Astrocyte of the hippocampus (primary cell): ENCODE data around the gene TEAD3.
A peak's percentile ranks its signal among the peaks of the same experiment; 100 is the strongest.
"Not testable (repeated sequence)": the region's sequence is repeated elsewhere in the genome, so short reads cannot be mapped to it uniquely, and the experiment has no call there.

Source experiments
- DNase-seq: peaks from one replicate; pipeline ENCODE4 v3.0.0; 2011; ENCODE audit warnings: low read depth, low spot score

TEAD3 gene

GRCh38 chr6:35496841-35497570 is at the start of gene TEAD3:
Gene TEAD3 (minus strand): TSS chr6:35497079.
- peak; percentile 90 for DNase-seq

- no peak for DNase-seq
Observed at GRCh38 chr6:35544769-35545361, 48.0 kb upstream of the TEAD3 start.

- DNase-seq = no peak
Observed at GRCh38 chr6:35543459-35544193, 46.7 kb upstream of the TEAD3 start.

DNA sequence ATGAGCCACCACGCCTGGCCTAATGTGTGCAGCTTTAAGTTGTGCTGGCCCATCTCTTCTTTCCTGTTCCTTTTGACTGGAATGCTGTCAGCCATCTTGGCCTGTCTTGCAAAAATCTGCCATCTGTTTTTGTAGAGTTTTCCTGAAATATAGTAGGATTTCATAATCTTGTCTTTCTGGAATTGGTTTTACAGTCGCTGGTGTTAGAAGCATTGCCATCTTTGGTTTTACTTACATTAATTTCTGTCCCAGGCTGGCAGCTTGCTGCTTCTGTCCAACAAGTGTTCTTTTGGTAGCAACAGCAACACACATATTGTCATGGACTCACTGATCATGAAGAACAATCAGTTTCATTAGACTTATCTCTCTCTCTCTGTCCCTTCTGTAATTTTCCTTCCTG is 45.0 kb upstream of the TEAD3 start:
- no peak for DNase-seq

GRCh38 chr6:35539223-35539622 is 42.3 kb upstream of the TEAD3 start:
- no peak for DNase-seq

GRCh38 chr6:35535847-35536246 is 39.0 kb upstream of the TEAD3 start:
- DNase-seq = not testable (repeated sequence)

DNA sequence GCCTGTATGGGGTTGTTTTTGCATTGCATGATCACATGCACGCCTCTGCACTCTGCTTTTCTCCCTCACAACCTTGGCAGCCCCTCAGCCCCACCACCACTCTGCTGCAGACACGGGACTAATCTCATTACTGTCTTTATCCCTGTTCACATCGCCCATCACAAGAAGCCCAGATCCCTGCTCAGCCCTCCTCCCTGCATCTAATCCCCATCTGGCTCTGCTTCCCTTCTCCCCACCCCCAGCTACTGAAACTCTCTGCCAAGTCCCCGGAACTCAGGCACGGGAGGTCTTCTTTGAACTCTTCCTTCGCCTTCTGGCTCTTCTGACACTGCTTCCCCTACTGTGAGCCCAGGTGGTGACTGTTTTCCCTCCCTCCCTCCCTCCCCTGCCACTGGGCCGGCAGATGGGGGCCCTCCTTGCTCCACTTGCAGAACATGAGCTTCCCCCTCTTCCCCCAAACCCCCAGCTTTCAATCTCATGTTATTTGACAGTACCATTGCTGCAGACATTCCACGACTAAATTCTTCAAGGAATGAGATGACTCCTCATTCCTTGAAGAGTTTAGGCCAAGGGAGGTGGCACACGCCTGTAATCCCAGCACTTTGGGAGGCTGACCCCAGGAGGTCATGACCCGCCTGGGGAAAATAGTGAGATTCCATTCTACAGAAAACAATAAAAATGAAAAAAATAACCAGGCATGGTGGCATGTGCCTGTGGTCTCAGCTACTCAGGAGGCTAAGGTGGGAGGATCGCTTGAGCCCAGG is 37.7 kb upstream of the TEAD3 start:
- DNase-seq = peak; percentile 21

DNA sequence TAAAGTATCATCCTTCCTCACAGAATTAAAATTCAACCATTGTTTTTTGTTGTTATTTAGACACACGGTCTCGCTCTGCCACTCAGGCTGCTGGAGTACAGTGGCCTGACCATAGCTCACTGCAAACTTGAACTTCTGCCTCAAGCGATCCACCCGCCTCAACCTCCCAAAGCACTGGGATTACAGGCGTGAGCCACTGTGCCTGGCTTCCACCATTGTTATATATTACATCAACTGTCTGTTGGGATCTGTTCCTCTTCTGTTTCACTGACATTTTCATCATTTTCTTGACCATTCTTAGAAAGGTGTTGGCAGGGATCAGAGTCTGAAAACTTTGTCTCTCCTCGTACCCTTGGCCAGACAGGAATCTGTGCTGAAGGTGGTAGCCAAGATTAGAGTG is 37.1 kb upstream of the TEAD3 start:
- no peak for DNase-seq

GRCh38 chr6:35532126-35532525 is 35.2 kb upstream of the TEAD3 start:
- no peak for DNase-seq

DNA sequence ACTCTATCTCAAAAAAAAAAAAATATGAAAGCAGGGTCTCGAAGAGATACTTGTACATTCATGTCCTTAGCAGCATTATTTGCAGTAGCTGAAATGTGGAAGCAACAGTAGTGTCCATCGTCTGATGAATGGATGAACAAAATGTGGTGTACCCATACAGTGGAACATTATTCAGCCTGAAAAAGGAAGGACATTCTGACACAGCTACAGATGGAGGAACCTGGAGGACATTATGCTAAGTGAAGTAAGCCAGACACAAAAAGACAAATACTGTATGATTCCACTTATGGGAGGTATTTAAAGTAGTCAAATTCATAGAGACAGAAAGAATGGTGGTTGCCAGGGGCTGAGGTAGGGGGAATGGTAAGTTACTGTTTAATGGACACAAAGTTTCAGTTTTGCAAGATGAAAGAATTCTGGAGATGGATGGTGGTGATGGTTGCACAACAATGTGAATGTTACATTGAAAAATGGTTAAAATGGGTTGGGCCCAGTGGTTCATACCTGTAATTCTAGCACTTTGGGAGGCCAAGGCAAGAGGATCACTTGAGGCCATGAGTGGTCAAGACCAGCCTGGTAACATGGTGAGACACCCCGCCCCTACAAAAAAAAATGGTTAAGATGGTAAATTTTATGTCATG is 27.6 kb upstream of the TEAD3 start:
- DNase-seq = no peak

DNA sequence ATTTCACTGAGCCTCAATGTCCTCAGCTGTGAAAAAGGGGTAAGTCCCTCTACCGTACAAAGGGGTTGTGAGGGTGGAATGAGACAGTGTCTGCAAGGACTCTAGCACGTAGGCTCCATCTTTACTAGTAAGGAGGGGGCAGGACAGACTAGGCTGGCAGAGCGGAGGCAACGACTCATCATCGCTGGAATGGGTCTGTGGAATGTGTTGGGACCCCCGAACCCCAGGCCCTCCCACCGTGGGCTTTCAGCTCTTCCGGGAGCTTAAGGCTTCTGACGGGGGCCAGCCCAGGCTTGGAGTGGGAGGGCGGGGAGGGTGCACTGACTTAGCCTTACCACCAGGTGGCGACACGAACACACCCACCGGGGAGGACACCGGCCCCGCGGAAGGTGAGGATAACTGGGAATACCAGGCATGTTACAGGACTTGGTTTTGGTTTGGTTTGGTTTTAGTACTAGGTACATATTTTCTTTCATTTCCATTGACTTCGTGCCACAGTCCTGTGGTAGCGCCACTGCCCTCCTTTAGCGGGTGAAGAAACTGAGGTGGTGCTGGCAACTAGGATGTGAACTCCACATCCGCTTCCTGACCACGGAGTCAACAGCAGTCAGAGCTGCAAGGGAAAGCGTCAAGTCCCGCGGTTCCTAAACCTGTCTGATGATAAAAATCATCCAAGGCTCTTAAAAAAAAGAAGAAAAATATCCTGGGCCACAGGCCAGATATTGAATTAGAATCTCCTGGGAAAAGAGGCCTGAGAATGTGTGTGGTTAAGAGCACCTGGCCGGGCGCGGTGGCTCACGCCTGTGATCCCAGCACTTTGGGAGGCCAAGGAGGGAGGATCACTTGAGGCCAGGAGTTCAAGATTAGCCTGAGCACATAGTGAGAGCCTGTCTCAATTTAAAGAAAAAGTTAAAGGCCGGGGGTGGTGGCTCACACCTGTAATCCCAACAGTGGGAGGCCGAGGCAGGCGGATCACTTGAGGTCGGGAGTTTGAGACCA is 26.1 kb upstream of the TEAD3 start:
- DNase-seq = peak; percentile 87

DNA sequence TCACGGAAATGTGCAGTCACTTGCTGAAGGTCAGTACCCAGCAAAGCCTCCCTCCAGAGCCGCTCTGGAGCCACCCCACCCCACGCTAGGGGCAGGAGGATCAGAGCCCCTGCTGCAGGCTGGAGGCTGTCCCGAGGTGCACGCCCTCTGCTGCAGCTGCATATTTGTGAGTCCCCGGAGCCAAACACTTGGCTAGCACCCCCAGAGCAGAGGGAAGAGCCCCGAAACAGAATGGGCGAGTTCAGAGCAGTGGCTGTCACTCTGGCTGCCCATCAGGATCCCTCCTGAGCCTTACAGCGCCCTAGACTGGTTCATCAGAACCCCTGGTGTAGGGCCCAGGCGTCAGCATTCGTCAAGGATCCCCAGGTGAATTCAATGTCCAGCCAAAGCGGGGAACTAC is 25.3 kb upstream of the TEAD3 start:
- DNase-seq = no peak

DNA sequence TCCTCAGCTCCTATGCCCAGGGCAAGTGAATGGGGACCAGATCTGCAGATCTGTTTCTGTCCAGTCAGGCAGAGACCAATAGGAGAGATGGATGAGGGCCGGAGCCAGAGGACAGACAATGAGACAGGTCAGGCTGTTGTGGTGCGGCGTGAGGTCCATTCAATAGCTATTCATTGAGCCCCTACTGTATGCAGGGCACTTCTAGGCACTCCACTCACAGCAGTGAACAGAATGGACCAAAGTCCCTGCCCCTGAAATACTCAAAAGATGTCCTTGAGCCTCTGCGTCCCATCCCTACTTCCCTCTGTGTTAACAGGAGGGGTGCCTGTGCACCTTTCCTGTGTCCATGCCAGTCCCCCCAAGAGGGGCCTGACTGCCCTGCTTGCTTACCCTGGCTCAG is 24.4 kb upstream of the TEAD3 start:
- DNase-seq = no peak

DNA sequence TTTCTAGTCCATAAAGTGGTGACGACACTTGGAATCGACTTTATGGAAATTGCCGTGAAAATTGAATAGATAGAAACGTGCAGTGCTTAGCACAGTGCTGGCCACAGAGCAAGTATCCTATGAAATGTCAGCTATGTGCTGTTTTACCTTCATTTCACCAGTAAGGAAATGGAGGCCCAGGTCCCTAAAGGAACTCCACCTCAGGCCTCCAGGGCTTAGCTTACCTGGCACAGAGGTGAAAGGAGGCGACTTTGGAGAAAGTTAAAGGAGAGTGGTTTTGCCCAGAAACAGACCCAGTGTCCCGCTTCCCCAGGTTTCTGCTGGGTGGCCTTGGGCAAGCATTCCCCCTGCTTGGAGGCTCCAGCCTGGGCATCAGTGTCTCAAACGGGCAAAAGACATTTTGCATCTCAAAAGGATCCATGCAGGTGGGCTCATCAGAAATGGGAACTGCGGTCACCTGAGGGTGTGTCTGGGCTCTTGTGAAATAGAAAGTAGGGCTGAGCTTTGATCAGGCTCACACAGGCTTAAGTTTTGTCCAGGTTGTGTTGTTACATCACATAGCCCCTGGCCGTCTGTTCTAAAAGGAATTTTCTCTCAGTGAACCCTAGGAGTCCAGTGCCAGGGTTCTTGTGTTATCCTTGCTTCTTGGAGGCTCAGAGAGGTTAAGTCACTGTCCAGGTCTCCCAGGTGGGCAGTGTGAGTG is 22.6 kb upstream of the TEAD3 start:
- DNase-seq = no peak

DNA sequence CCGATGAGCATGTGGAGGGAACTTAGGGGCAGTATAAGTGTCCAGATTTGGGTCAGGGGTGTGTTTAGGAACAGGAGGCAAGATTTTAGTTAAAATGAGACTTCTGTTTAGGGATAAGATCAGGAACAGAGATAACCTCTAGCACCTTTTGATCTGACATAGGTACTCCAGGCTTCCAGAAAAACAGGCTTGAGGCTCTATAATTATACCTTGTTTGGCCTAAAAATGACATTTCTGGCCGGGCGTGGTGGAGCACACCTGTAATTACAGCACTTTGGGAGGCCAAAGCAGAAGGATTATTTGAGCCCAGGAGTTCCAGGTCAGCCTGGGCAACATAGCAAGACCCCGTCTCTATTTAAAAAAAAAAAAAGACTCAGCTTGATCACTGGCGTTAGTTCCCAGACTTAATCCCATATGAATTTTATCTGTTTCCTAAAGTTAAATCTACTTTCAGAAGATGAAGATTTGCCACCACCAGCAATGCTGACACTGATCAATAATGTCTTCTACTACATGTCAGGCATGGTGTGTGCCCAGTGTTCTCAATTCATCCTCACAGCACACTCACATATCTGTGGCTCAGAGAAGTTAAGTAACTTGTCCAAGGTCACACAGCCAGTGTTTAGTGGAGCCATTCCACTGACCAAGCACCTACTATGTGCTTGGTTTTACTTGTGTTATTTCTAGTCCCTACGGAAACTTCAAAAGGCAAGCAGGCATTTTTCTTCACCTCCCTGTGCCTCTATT is 21.9 kb upstream of the TEAD3 start:
- DNase-seq = no peak

GRCh38 chr6:35517978-35518377 is 21.1 kb upstream of the TEAD3 start:
- DNase-seq = not testable (repeated sequence)

- no peak for DNase-seq
Observed at GRCh38 chr6:35516712-35517111, 19.8 kb upstream of the TEAD3 start.

- DNase-seq = not testable (repeated sequence)
Observed at GRCh38 chr6:35515939-35516338, 19.1 kb upstream of the TEAD3 start.

- DNase-seq = no peak
Observed at GRCh38 chr6:35514587-35514986, 17.7 kb upstream of the TEAD3 start.
